ENCODE data around the gene NCEH1. TPM values are rescaled to one million over a fixed set of nuclear protein-coding genes. Genes with fewer than 3 reads are reported as not detected.

The NCEH1 gene
- total RNA-seq, 2 donors from 2014 or later: 7.1 to 22.7 TPM

DNA sequence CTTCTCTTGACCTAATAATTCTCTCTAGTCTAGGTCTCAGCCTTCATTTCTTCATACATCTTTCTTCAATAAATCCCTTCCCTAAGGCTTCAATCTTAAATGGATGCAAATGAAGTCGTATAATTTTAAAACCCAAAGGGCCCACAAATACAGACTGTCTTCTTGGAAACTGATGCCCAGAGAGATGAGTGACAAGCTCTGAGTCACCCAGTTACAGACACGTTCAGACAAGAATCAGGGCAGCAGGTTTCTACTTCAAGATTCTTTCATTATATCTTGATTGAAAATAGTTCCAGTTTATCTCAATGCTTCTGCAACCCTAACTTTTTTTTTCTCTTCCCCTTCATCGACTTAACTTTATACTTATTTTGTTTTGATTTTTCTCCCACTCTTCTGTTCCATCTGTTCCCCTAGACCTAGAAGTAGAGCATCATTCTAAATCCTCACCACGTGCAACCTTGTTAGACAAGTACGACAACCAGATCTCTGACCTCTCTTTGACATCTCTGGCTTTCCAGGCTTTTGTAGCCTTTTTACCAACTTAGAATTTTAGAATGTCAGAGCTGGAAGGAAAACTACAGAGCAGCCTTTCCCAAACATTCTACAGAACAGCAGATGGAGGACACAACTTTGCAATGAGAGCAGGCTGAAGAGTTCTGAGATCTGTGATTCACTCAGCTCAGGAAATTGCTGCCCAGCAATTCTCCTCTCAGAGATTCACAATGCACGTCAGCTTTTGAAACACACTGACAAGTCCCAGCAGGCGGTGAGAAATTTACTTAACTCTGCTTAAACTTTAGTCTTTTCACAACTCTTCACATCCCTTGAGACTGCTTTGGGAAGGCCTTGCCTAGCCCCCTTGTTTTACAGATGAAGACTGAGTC, 25.3 kb downstream of the NCEH1 start:
- no peaks in the 10 kb centered on the region for H3K36me3 ChIP-seq
- H3K4me3 ChIP-seq: no peak overlapping the region
- no peaks in the 10 kb centered on the region for H3K9me3 ChIP-seq
- H3K27me3 ChIP-seq (replicated peaks; ENCODE audit: insufficient read depth): no peaks in the 10 kb centered on the region
- DNase-seq (ENCODE audit: low spot score) (no peak), ATAC-seq (ENCODE audit: insufficient number of reproducible peaks, low FRiP score, low read depth) (no peak)
- H3K4me1 ChIP-seq (ENCODE audit: control insufficient read depth in 1 of 2, low read depth in 2 of 2): no peaks in the 10 kb centered on the region
- TF ChIP-seq, protein P1, sequence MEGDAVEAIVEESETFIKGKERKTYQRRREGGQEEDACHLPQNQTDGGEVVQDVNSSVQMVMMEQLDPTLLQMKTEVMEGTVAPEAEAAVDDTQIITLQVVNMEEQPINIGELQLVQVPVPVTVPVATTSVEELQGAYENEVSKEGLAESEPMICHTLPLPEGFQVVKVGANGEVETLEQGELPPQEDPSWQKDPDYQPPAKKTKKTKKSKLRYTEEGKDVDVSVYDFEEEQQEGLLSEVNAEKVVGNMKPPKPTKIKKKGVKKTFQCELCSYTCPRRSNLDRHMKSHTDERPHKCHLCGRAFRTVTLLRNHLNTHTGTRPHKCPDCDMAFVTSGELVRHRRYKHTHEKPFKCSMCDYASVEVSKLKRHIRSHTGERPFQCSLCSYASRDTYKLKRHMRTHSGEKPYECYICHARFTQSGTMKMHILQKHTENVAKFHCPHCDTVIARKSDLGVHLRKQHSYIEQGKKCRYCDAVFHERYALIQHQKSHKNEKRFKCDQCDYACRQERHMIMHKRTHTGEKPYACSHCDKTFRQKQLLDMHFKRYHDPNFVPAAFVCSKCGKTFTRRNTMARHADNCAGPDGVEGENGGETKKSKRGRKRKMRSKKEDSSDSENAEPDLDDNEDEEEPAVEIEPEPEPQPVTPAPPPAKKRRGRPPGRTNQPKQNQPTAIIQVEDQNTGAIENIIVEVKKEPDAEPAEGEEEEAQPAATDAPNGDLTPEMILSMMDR (IDR thresholded peaks at IDR 0.05): no peak
- no peak overlapping the region for H3K27ac ChIP-seq

DNA sequence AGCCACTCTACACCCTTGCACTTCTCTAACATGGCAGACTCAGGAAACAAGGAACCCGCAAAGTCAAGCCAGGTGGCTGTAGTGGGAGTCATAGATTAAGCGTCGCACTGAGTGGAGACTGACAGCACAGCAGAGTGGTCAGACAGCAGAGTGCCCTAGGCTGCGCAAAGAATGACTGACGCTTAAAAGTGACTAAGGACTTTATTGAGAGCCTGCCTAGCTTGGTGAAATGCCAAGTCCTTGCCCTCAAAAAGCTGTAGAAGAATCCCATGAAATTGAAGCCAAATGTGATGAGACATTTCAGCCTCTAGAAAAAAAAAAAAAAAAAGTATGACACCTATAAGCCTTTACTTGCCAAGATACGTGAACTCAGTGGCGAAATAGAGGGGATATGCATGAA, 30.2 kb downstream of the NCEH1 start:
- no peaks in the 10 kb centered on the region for H3K9me3 ChIP-seq
- DNase-seq (ENCODE audit: low spot score): no peak
- TF ChIP-seq, protein P1 (IDR thresholded peaks at IDR 0.05): no peak
- H3K27me3 ChIP-seq (replicated peaks; ENCODE audit: insufficient read depth): no peaks in the 10 kb centered on the region
- H3K36me3 ChIP-seq: no peaks in the 10 kb centered on the region
- no peak overlapping the region for H3K27ac ChIP-seq
- ATAC-seq (ENCODE audit: insufficient number of reproducible peaks, low FRiP score, low read depth): no peak
- H3K4me3 ChIP-seq: no peak overlapping the region
- peaks cover 9% of the 10 kb centered on the region in 2 donors for H3K4me1 ChIP-seq (ENCODE audit: control insufficient read depth in 1 of 2, low read depth in 2 of 2)

DNA sequence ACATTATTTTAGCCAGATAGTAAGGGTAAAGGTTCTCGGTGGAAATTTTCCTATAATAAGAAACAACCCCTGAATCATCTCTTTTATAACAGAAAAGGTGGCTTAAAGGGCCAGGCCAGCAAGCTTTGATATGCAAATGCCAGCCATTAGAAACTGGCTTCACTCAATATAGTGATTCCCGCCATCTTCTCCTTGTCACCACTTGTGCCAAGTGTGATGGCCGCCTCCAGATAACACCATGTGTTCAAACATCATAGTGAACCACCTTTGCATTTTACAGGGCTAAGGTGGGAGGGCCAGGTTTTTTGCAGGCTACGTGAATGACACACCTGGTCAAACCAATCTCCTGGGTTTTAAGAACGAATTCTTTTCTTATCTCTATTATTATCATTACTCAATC, 31.3 kb downstream of the NCEH1 start:
- no peaks in the 10 kb centered on the region for H3K36me3 ChIP-seq
- no peaks in the 10 kb centered on the region for H3K9me3 ChIP-seq
- H3K4me3 ChIP-seq: no peak overlapping the region
- peaks cover 9% of the 10 kb centered on the region in 2 donors for H3K4me1 ChIP-seq (ENCODE audit: control insufficient read depth in 1 of 2, low read depth in 2 of 2)
- H3K27me3 ChIP-seq (replicated peaks; ENCODE audit: insufficient read depth): no peaks in the 10 kb centered on the region
- TF ChIP-seq, protein P1 (IDR thresholded peaks at IDR 0.05): no peak
- ATAC-seq (ENCODE audit: insufficient number of reproducible peaks, low FRiP score, low read depth) (no peak), DNase-seq (ENCODE audit: low spot score) (no peak)
- H3K27ac ChIP-seq: no peak overlapping the region

DNA sequence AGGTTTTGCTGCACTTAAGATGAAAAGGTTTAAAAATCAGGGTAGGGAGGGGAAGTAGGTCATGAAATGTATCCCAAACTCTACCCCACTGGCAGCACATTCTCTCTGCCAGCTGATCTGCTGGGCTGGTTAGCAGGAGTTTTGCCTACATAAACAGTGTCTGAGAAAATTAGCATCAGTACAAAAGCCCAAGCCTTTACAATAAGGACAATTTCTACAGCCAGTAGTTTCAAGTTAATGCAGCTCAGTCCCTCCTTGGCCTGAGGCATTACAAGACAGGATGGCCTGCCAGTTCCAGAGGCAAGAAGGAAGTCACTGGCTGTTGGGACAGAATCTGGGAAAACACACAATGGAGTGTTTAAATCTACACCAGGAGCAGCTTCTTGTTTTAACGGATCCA, 32.8 kb downstream of the NCEH1 start:
- DNase-seq (ENCODE audit: low spot score): no peak
- H3K27ac ChIP-seq: no peak overlapping the region
- ATAC-seq (ENCODE audit: insufficient number of reproducible peaks, low FRiP score, low read depth): no peak

More for the DNA sequence above, 32.8 kb downstream of the NCEH1 start:
- TF ChIP-seq, protein P1 (IDR thresholded peaks at IDR 0.05): no peak
- Histone ChIP-seq H3K4me3 (no peak overlapping the region), H3K9me3 (no peaks in the 10 kb centered on the region), H3K4me1 (ENCODE audit: control insufficient read depth in 1 of 2, low read depth in 2 of 2) (peaks cover 12 to 19% of the 10 kb centered on the region in 2 donors), H3K36me3 (no peaks in the 10 kb centered on the region), H3K27me3 (replicated peaks; ENCODE audit: insufficient read depth) (no peaks in the 10 kb centered on the region)
